Muscle layer of colon (tissue), 2 donors: ENCODE measurements around the gene EIF3L.

Experiments used
- H3K27ac ChIP-seq: one replicate; pipeline ENCODE4 v1.7.0; 2013; ENCODE audit warnings: low read depth, mild to moderate bottlenecking, low read length, moderate library complexity
- H3K27me3 ChIP-seq, 2 donors: one replicate each; pipeline ENCODE4 v1.7.0; 2013; ENCODE audit warnings: low read length in 2 of 2, mild to moderate bottlenecking in 2 of 2; ENCODE audit not compliant: insufficient read depth in 2 of 2, control insufficient read depth in 1 of 2
- H3K36me3 ChIP-seq: one replicate; pipeline ENCODE4 v1.7.0; 2013; ENCODE audit warnings: mild to moderate bottlenecking, low read length; ENCODE audit not compliant: insufficient read depth
- H3K4me1 ChIP-seq: one replicate; pipeline ENCODE4 v1.7.0; 2013; ENCODE audit warnings: mild to moderate bottlenecking, low read length; ENCODE audit not compliant: insufficient read depth
- H3K4me3 ChIP-seq, 2 donors: one replicate each; pipeline ENCODE4 v1.7.0; 2013; ENCODE audit warnings: low read length in 2 of 2, low read depth in 1 of 2, mild to moderate bottlenecking in 1 of 2, moderate library complexity in 1 of 2
- H3K9ac ChIP-seq: one replicate; pipeline ENCODE4 v1.7.0; 2013; ENCODE audit warnings: low read length
- H3K9me3 ChIP-seq: one replicate; pipeline ENCODE4 v1.7.0; 2013; ENCODE audit warnings: mild to moderate bottlenecking, low read length
- donor health status: abdominal sarcoma.
- donor health status: Adenocarcinoma of cecum.

Gene EIF3L

GRCh38 chr22:37806409-37807333 is 42.5 kb upstream of the EIF3L start:
- Histone ChIP-seq H3K9ac (peak overlapping the region; percentile 90), H3K36me3 (no peaks in the 10 kb centered on the region), H3K4me3 (peak overlapping the region; percentile 58 to 67), H3K27ac (peak overlapping the region; percentile 79), H3K9me3 (no peaks in the 10 kb centered on the region), H3K27me3 (no peaks in the 10 kb centered on the region), H3K4me1 (peaks cover 43% of the 10 kb centered on the region)

- H3K9ac ChIP-seq: peak within 1 kb of the TSS; percentile 90
- peaks cover 38% of the 10 kb centered on the region for H3K4me1 ChIP-seq
- no peaks in the 10 kb centered on the region for H3K9me3 ChIP-seq
- H3K27ac ChIP-seq: peak within 1 kb of the TSS; percentile 79
- H3K27me3 ChIP-seq: no peaks in the 10 kb centered on the region
- no peaks in the 10 kb centered on the region for H3K36me3 ChIP-seq
- peak within 1 kb of the TSS; percentile 58 to 76 for H3K4me3 ChIP-seq
Observed at GRCh38 chr22:37807410-37808293, 41.6 kb upstream of the EIF3L start, which contains the start of gene GCAT. TSS of gene GCAT (plus strand) at chr22:37807934. CDS start at chr22:37807968, 34 bp downstream.

- Histone ChIP-seq H3K27me3 (no peaks in the 10 kb centered on the region), H3K4me3 (peak overlapping the region; percentile 33 to 76), H3K9me3 (no peaks in the 10 kb centered on the region), H3K27ac (peak overlapping the region; percentile 79), H3K36me3 (no peaks in the 10 kb centered on the region), H3K9ac (peak overlapping the region; percentile 65), H3K4me1 (peaks cover 32% of the 10 kb centered on the region)
Observed at GRCh38 chr22:37808294-37808657, 40.9 kb upstream of the EIF3L start.

GRCh38 chr22:37809672-37810333 is 39.4 kb upstream of the EIF3L start:
- H3K4me3 ChIP-seq: no peak overlapping the region
- no peak overlapping the region for H3K9ac ChIP-seq
- no peaks in the 10 kb centered on the region for H3K27me3 ChIP-seq
- H3K27ac ChIP-seq: no peak overlapping the region
- no peaks in the 10 kb centered on the region for H3K9me3 ChIP-seq
- H3K4me1 ChIP-seq: peaks cover 22% of the 10 kb centered on the region
- H3K36me3 ChIP-seq: no peaks in the 10 kb centered on the region

- Histone ChIP-seq H3K4me1 (peaks cover 7% of the 10 kb centered on the region), H3K9ac (no peak overlapping the region), H3K9me3 (no peaks in the 10 kb centered on the region), H3K27ac (no peak overlapping the region), H3K36me3 (no peaks in the 10 kb centered on the region), H3K4me3 (no peak overlapping the region), H3K27me3 (no peaks in the 10 kb centered on the region)
Observed at GRCh38 chr22:37811867-37812266, 37.4 kb upstream of the EIF3L start.

- Histone ChIP-seq H3K9ac (no peak overlapping the region), H3K4me3 (no peak overlapping the region), H3K27ac (no peak overlapping the region), H3K9me3 (no peaks in the 10 kb centered on the region), H3K4me1 (peaks cover 9% of the 10 kb centered on the region), H3K27me3 (no peaks in the 10 kb centered on the region), H3K36me3 (no peaks in the 10 kb centered on the region)
Observed at GRCh38 chr22:37812869-37813678, 36.1 kb upstream of the EIF3L start.

GRCh38 chr22:37815593-37815992 is 33.6 kb upstream of the EIF3L start:
- no peak overlapping the region for H3K9ac ChIP-seq
- H3K9me3 ChIP-seq: no peaks in the 10 kb centered on the region
- no peak overlapping the region for H3K4me3 ChIP-seq
- peaks cover 0 to 11% of the 10 kb centered on the region in 2 donors for H3K27me3 ChIP-seq
- no peak overlapping the region for H3K27ac ChIP-seq
- no peaks in the 10 kb centered on the region for H3K36me3 ChIP-seq
- H3K4me1 ChIP-seq: peaks cover 13% of the 10 kb centered on the region

- Histone ChIP-seq H3K36me3 (no peaks in the 10 kb centered on the region), H3K9me3 (no peaks in the 10 kb centered on the region), H3K27me3 (peaks cover 0 to 12% of the 10 kb centered on the region in 2 donors), H3K4me3 (no peak overlapping the region), H3K27ac (no peak overlapping the region), H3K4me1 (peaks cover 13% of the 10 kb centered on the region), H3K9ac (no peak overlapping the region)
Observed at GRCh38 chr22:37816543-37817180, 32.6 kb upstream of the EIF3L start.

GRCh38 chr22:37817705-37818408 is 31.4 kb upstream of the EIF3L start:
- Histone ChIP-seq H3K27ac (no peak overlapping the region), H3K4me3 (peak overlapping the region; percentile 54 to 66), H3K9me3 (no peaks in the 10 kb centered on the region), H3K9ac (no peak overlapping the region), H3K27me3 (peaks cover 0 to 24% of the 10 kb centered on the region in 2 donors), H3K4me1 (peaks cover 13% of the 10 kb centered on the region), H3K36me3 (no peaks in the 10 kb centered on the region)
